T-helper 17 cell (primary cell): ENCODE measurements around the gene RGL3. TPM values are rescaled to one million over a fixed set of nuclear protein-coding genes. Genes with fewer than 3 reads are reported as not detected.
A peak's percentile ranks its signal among the peaks of the same experiment; 100 is the strongest.

ENCODE experiments used
- ATAC-seq: fragments of 150-1000 bp; cut with Tn5 transposase; 2 replicates; pipeline ENCODE4 v1.10.0; 2021; ENCODE audit warnings: mild to moderate bottlenecking, moderate library complexity
- DNase-seq, 3 donors: peaks; one replicate each; pipeline versions ENCODE4 v3.0.0 to v3.0.0-alpha.2; 2020 to 2021
- H3K9me3 ChIP-seq: one replicate; pipeline ENCODE4 v1.7.0; 2013; ENCODE audit warnings: low read length, mild to moderate bottlenecking; ENCODE audit not compliant: control insufficient read depth, poor library complexity, severe bottlenecking
- H3K27ac Mint-ChIP-seq: one replicate; pipeline ENCODE4 v1.8.0; 2022; ENCODE audit warnings: mild to moderate bottlenecking, moderate library complexity, mixed read lengths
- H3K27me3 Mint-ChIP-seq: one replicate; pipeline ENCODE4 v1.8.0; 2022; ENCODE audit warnings: mixed read lengths
- H3K36me3 Mint-ChIP-seq: one replicate; pipeline ENCODE4 v1.8.0; 2022; ENCODE audit warnings: low read depth, mixed read lengths
- H3K4me1 Mint-ChIP-seq: one replicate; pipeline ENCODE4 v1.8.0; 2022; ENCODE audit warnings: mild to moderate bottlenecking, mixed read lengths
- H3K4me3 Mint-ChIP-seq: one replicate; pipeline ENCODE4 v1.8.0; 2022; ENCODE audit warnings: mild to moderate bottlenecking, moderate library complexity, mixed read lengths
- total RNA-seq, 4 donors: library from RNA in 2 of 4; stranded (reverse) in 2 of 4; gene quantifications; one replicate each; pipeline ENCODE4 v1.2.3 and lab custom pipeline; 2022 to 2026

RGL3 gene
- total RNA-seq, 2 donors from 2014 or later = not detected

GRCh38 chr19:11345122-11345803 is 73.9 kb downstream of the RGL3 start:
- Mint-ChIP-seq H3K4me1 (peaks cover 27% of the 10 kb centered on the region), H3K27ac (peak overlapping the region; percentile 98), H3K4me3 (peak overlapping the region; percentile 97), H3K36me3 (peaks cover 4% of the 10 kb centered on the region), H3K27me3 (no peaks in the 10 kb centered on the region)
- ATAC-seq (no peak), DNase-seq (no peak)
- H3K9me3 ChIP-seq = no peaks in the 10 kb centered on the region

Other genes with a start within 250 kb of the RGL3 start
- under 1 TPM; 0.63 to 0.72 TPM for gene KANK2, start 221.8 kb downstream of the RGL3 start, total RNA-seq
- not detected for gene ANGPTL8, start 179.7 kb downstream of the RGL3 start, total RNA-seq
- gene DOCK6, start 156.8 kb downstream of the RGL3 start, total RNA-seq = 1 to 10 TPM in 1 of 2 donors, under 1 TPM in 1; 0.62 to 6.1 TPM
- gene TSPAN16, start 123.2 kb downstream of the RGL3 start, total RNA-seq = not detected
- 1 to 10 TPM; 6.7 to 7.7 TPM for gene RAB3D, start 79.7 kb downstream of the RGL3 start, total RNA-seq
- gene TMEM205, start 73.0 kb downstream of the RGL3 start, total RNA-seq = 10 to 100 TPM; 15.3 to 21.9 TPM
- gene CCDC159, start 72.8 kb downstream of the RGL3 start, total RNA-seq = 10 to 100 TPM; 55.8 to 64.1 TPM
- gene PLPPR2, start 63.9 kb downstream of the RGL3 start, total RNA-seq = 1 to 10 TPM; 7.1 to 7.5 TPM
- 1 to 10 TPM; 2.6 to 2.9 TPM for gene SWSAP1, start 44.6 kb downstream of the RGL3 start, total RNA-seq
- 1 to 10 TPM; 7.3 to 9.9 TPM for gene EPOR, start 35.0 kb downstream of the RGL3 start, total RNA-seq
- gene ODAD3, start 15.8 kb upstream of the RGL3 start, total RNA-seq = not detected
- gene PRKCSH, start 16.3 kb upstream of the RGL3 start, total RNA-seq = 100 to 1,000 TPM; 233 to 250 TPM
- under 1 TPM in 1 of 2 donors, not detected in 1; 0.26 TPM for gene ELAVL3, start 61.7 kb upstream of the RGL3 start, total RNA-seq
- gene ZNF653, start 86.5 kb upstream of the RGL3 start, total RNA-seq = 10 to 100 TPM; 15.3 to 15.6 TPM
- 10 to 100 TPM; 22.6 to 23.9 TPM for gene ECSIT, start 109.8 kb upstream of the RGL3 start, total RNA-seq
- 1 to 10 TPM in 1 of 2 donors, not detected in 1; 2.6 TPM for gene CNN1, start 119.5 kb upstream of the RGL3 start, total RNA-seq
- 10 to 100 TPM; 33.9 to 40.6 TPM for gene ELOF1, start 139.9 kb upstream of the RGL3 start, total RNA-seq
- gene ACP5, start 158.3 kb upstream of the RGL3 start, total RNA-seq = 10 to 100 TPM; 14.6 to 18.2 TPM
- 1 to 10 TPM; 4.9 to 6.0 TPM for gene ZNF627, start 178.2 kb upstream of the RGL3 start, total RNA-seq